ENCODE data around the gene LITAFD.
"Not testable (repeated sequence)": the region's sequence is repeated elsewhere in the genome, so short reads cannot be mapped to it uniquely, and the experiment has no call there.

LITAFD gene

DNA sequence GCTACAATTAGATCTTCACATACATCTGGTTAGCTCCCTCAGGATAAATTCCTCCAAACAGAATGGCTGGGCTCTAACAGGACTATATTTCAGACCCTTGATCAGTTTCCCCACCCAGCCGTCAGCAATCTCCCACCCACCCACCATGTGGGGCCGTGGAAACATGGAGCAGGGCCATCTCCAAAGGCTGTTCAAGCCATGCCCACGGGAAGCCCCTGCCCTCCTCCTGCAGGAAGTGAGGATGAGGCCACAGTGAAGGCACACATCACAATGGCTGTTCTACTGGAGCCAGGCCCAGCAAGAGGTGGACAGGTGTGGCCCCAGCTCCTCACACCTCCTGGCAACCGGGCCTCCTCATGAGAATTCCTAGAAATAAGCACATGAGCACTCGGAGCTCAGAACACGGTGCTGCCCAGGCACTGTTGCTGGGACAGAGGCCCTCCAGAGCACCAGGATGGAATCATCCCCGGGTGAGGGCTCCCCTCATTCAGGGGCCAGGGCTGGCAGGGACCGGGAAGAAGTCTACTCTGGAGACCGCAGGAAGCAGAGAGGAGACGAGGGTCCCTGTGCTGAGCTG is at the start of gene LITAFD:
LITAFD (plus strand) TSS at position 311 of the 577 bp plus-strand sequence. CDS start 2,005 bp downstream, outside the sequence.
- no peak for DNase-seq (ENCODE audit: low read depth)

DNA sequence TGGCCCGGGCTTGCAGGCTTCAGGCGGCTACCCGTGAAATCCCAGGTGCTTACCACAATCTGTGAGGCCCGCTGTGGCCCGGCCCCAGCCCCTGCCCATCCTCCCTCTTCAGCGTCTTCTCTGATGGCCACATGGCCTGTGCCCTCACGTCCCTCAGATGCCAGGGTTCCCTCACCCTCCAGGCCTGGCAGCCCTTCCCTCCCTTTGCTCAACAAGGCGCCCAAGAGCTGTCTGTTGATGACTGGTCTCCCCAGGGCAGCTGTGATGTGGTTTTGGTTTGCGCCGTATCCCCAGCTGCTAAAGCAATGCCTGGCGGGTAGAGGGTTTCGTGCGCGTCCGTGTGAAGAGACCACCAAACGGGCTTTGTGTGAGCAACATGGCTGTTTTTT is 49.4 kb upstream of the LITAFD start:
- DNase-seq (ENCODE audit: low read depth) = no peak

DNA sequence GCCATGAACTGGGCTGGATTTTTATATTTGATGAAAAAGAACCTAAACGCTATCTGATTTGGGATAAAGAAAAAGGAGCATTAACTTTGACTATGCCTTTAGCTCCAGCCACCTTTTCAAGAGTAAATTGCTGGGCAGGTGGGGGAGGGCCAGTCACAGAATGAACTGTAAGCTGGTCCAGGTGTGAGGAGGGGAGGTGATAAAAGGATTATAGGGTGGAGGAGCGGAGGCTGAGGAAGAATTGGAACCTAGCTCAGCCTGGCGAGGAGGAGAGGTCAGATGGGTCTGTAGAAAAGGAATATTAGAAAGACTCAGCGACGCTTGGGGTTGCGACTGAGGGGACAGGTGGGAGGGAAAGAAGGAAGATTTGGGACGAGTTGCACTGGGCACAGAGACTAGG is 45.4 kb upstream of the LITAFD start:
- DNase-seq (ENCODE audit: low read depth) = not testable (repeated sequence)

DNA sequence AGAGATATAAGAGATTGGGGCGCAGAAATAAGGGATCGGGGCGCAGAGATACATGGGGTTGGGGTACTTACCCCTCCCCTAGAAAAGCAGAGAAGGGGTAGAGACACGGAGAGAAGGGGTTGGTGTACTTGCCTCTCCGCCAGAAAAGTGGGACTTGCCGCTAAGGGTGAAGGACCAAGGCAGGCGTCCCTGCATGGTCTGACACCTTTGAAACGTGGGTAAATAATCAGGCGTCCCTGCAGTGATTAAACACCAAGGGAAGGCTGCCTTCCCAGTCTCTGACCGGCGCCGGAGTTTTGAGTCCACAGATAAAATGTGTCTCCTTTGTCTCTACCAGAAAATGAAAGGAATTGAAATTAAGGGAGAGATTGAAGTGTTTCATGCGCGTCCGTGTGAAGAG is 44.6 kb upstream of the LITAFD start:
- DNase-seq (ENCODE audit: low read depth) = not testable (repeated sequence)

DNA sequence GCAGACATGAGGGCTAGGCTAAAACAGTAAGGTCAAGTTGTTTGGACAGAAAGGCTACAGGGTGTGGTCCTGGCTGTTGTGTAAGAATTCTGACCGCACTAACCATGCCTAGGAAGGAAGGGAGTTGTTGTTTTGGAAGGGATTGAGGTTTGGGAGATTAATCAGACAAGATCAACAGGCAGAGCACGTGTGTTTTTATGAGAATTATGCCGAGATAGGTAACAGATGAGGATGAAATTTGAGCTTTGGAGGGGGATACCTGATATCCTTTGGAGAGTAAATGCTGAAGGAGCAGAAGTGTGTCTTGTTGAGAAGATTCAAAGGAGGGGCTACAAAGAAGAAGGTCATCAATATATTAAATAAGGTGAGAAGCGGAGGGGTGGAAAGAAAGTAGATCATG is 40.1 kb upstream of the LITAFD start:
- DNase-seq (ENCODE audit: low read depth) = not testable (repeated sequence)

DNA sequence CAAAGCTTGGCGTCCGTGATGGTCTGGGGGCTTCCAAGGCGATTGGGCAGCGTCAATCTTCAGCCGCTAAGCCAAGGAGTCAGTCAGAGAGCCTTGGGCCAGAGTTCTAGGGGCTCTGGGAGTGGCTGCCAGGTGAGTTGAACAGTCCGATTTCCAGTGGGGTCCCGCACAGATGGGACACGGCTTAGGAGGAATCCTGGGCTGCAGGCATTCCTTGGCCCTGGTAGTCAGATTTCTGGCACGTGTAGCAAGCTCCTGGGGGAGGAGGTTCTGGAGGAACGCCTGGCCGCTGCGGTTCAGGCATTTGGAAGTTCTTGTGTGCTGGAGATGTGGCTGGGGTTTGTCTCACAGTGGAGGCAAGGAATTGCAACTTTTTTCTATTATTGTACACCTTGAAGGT is 38.9 kb upstream of the LITAFD start:
- not testable (repeated sequence) for DNase-seq (ENCODE audit: low read depth)

DNA sequence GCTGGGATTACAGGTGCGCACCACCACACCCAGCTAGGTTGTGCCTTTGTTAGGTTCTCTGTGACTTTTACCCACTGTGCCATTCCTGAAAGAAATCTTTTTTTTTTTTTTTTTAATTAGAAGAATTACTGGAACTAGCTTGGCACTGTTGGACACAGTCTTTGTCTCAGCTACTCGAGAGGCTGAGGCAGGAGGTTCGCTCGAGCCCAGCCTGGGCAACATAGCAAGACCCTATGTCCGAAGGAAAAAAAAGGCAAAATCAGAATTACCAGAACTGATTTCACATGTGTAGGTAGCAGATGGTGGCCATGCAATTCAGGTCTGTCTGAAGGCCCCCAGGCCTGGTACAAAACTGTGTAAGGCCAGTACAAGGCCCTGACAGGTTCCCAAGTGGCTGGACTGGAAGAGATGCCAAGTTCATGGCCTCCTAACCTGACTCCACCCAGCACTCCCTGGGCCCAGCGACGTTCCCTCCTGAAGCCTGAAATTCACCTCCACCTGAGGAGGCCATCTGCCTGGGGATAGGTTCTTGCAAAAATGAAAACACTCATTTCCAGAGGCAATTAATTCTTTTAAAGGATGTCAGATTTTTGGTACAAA is 36.4 kb upstream of the LITAFD start:
- no peak for DNase-seq (ENCODE audit: low read depth)

DNA sequence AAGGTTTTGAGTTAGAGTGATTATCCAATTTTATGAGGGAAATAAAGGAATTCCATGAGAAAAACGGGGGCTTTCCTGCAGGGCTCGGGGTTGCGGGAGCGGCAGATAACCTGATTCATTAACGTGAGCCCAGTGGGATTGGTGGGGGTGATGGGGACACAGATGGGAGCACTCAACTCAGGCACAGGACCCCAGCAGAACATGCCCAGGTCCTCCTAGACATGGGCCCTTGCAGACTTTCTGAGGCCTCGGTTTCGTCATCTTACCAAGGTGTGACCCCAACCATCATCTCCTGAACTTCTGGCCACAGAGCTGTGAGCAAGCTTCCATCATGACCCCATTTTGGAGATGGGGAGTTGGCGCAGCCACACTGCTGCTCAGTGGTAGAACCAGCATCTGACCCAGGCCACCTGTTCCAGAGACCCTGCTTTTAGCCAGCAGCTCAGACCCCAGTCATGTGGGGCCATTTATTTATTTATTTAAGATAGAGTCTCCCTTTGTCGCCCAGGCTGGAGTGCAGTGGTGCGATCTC is 35.7 kb upstream of the LITAFD start:
- DNase-seq (ENCODE audit: low read depth) = no peak

DNA sequence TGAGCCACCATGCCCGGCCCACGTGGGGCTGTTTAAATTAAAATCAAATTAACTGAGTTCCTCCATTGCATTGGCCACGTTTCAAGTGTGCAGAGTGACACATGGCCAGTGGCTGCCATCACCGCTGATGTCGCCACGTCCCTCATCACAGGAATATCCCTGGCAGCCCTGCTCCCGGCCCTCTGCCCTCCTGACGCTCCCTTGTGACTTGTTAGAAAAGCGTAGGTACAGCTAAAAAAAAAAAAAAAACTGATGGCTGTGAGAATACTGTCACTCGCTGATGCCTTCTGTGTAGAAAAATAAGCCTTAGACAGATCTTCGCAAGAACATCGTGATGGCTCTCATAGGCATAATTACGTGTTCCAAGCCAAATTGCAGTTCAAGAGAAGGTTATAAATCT is 35.0 kb upstream of the LITAFD start:
- DNase-seq (ENCODE audit: low read depth) = no peak

DNA sequence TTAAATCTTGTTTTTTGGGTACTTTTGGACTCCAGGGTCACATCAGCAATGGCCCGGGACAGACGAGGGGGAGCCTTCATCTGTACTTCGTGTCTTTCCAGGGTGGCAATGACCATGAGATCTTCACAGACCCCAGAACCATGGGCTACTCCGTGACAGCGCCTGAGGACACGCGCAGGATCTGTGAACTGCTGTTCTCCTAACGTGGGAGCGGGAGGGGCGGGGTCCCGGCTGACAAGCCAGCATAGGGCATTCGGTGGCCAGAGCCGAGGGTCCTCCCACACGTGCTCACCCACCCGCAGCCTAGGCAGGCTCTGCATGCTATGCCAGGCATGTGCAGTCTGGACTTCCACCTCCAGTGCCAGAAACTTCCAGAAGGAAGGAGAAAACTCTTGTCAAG is 34.5 kb upstream of the LITAFD start:
- DNase-seq (ENCODE audit: low read depth) = no peak

DNA sequence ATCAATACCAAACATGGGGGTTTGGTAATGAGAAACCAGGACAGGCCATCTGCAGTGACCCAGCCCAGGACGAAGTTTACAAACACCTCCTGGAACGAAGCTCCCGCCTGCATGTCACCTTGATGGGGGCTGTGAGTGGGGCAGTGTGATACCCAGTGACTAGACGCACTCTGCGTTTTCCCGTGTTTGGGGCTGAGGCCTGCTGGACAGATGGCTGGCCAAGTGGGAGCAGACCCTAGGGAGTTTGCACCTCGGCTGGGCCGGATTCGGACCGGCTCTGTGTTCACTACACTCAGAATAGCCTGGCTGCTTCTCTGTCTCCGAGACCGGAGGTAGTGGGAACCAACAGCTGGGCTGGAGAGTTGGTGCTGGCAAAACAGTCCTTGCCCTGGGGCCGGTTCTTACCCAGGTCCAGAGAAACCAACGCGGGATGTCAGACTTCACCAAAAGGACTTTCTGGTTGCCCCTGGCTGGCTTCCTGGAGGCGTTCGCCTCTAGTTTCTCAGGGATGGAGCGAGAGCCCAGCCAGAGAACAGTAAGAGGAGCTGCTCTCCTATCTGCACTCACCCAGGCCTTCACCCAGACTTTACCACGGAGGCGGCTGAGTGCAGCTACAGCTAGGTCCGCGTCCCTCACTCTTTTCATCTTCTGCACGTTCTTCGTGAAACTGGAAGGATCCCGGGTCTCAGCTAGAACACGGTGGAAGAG is 33.8 kb upstream of the LITAFD start:
- no peak for DNase-seq (ENCODE audit: low read depth)

DNA sequence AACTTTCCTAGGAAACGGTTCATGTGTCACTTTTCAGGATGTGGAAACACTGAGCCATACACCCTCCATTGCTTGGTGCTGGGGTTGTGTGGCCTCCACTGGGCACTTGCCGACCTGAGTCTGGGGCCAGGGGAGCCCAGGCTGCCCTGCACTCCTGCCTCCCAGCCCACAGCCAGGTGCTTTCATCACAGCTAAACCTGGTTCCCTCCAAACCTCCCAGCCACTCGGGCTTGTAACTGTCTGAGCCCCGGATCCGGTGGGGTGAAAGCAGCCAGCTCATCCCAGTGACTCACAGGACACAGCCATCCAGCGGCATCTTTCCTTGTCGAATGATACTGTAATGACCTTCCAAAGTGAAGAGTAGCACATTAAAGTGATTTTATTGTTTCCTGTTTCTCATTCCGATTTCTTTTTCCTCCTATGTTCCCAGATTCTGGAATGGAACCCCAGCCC is 33.2 kb upstream of the LITAFD start:
- peak; percentile 90 for DNase-seq (ENCODE audit: low read depth)

DNA sequence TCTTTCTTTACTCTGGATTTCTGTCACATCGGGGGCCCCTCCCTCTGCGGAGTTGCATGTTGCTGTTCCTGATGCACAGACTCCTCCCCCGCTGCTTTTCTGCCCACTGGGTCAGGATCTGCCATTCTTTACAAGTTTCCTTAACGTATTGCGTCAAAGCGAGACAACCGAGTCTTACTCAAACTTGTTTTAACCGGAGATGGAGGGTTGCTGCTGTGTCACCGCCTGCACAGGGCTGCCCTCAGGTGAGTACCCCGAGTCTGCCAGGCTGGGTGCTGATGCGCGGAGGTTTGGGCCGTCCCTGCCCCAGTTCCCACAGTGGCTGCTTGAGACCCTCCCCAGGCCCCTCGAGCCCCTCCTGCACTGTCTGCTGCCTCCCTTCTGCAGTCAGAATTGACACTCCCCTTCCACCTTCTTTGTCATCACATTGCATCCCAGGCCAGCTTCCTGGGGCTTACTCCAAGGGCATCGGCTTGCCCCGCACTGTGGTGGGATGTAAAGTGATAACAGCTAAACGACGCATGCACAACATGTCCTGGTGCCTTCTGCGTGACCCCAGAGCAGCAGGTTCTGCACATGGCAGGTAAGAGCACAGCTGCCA is 32.6 kb upstream of the LITAFD start:
- peak; percentile 80 for DNase-seq (ENCODE audit: low read depth)

DNA sequence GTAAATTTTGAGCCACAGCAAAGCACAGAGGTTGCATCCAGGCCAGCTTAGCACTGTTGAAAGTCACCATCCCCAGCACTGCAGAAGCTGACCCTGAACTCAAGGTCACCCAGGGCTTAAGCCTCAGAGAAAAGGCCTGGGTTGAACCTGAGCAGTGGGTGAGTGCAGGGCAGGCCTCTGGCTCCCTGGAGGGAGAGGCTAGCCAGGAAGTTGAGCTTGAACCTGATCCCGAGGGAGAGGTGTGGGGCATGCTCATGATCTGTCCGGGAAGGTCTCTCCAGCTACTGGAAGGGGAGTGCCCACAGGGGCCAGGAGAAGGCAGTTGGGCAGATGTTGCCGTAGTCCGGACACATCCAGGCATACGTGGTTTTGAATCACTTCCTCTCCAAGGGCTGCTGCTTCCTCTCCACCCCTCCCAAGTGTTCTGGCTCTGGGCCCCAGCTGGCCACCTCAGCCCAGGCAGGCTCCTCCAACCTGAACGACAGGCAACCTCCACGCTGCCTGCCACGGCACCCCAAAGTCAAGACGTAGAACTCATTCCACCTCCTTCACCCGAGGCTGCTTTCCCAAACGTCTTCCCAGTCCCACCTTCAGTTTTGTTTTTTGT is 31.8 kb upstream of the LITAFD start:
- peak; percentile 94 for DNase-seq (ENCODE audit: low read depth)

DNA sequence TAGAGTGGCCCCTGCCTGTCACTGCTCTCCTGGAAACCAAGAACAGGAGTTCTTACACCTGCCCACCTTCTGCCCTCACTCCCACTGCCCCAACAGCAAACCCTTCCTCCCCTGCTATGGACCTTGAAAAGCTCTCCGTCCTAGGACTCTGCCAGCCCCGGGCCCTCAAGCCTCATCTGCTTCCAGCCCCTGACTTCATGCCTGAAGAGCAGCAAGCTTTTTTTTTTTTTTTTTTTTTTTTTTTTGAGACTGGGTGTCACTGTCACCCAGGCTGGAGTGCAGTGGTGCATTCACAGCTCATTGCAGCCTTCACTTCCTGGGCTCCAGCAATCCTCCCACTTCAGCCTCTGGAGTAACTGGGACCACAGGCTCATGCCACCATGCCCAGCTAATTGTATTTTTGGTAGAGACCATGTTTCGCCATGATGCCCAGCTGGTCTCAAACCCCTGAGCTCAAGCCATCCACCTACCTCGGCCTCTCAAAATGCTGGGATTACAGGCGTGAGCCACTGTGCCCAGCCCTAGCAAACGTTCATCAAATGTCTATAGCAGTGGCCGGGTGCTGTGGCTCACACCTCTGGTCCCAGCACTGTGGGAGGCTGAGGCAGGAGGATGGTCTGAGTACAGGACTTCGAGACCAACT is 30.3 kb upstream of the LITAFD start:
- no peak for DNase-seq (ENCODE audit: low read depth)

DNA sequence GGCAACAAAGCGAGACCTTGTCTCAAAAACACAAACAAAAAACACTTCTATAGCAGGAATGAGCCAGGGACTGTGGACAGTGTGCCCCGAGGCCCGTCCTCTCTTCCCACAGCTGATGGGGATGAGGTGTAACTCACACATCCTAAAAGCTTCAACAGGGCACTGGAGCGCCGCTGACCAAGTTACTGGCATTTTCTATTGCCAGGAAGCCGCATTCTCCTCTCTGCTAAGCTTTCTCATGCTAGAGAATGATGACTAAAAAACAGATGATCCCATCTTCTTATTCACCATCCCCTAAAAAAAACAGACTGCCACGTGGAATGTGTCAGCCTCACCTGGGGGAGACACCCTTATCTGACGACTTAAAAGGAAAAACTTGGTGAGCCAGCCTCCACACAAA is 29.6 kb upstream of the LITAFD start:
- peak; percentile 37 for DNase-seq (ENCODE audit: low read depth)

DNA sequence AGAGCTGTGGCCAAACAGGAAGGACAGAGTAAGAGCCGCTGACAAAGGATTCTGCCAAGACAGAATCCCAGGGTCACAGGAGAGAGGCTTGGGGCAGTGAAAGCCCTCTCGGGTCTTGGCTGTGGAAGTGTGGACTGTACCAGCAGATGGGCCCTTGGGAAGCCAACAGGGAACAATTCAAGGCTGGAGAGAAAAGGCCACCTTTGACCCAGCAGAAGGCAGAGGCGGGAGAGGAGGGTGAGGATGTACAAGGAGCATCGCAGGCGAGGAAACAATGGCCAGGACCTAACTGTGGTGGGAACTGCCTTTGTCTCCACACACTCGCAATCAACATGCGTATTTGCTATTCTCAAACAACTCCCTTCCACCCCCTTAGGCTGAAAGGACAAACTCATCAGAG is 29.0 kb upstream of the LITAFD start:
- DNase-seq (ENCODE audit: low read depth) = no peak

DNA sequence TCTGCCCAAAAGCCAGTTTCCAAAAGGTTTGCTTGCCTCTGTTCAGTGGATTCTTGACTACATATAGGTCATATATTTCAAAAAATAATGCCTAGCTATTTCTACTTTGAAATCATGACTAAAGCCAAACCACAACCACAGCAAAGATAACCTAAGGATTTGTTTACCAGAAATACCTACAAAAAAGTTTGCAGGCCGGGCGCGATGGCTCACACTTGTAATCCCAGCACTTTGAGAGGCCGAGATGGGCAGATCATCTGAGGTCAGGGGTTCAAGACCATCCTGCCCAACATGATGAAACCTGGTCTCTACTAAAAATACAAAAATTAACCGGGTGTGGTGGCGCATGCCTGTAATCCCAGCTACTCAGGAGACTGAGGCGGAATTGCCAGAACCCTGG is 28.5 kb upstream of the LITAFD start:
- no peak for DNase-seq (ENCODE audit: low read depth)

DNA sequence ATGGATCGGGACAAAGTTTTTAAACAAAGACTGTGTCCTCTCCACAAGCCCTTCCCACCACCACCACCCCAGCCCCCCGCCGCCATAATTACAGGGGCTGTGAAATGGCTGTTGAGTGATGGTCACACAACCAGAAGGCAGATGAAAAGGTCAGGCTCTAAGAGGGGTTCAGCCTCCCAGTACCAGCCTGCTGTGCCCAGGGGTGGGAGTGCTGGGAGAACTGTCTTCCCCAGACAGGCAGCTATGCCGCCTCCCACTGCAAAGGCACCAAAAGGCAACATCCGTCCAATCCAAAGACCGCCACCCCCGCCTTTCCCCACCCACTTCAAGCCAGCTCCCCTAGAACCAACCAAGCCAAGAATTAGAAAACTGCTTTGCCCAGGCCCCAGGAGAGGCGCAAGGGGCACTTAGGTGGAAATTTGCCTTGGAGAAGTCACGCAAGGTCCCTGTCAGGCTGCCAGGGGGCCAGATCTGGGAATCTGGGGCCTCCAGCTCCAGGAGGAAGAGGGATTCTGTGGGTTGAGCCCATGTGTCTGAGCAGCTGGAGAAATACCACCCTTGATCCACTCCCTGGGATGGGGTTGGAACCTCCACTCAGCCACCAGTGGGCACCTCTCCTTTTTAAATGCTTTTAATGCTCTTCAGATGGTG is 27.7 kb upstream of the LITAFD start:
- DNase-seq (ENCODE audit: low read depth) = no peak

DNA sequence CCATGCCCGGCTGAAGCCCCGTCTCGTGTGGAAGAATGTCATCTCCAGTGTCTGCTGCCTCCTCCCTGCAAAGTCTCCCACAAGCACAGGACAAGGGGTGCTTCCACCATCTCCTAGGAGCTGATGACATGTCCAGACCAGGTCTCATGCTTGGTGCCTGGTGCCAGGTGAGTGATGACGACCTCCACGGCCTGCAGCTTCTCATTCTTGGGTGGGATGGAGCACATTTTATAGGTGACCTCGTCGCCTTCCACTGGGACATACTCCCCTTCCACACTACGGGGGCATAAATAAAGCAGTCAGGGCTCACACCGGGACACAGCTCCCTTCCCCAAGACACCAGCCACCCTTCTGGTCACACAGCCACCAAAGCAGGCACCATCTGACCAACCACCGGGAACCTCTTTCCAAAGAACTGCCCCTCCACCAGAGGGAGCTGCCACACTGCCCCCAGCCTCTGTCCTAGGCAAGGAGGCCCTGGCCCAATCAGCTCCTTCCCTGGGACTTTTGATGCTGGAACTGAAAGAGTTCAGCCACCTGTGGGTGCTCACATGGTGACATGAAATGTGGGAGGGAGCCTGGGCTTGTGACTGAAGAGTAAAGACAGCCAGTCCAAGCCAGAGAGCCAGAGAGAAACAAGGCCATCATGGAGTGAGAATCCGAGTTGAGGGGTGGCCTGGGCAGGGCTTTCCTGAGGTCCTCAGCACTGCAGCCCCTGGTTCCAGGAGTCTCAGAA is 26.9 kb upstream of the LITAFD start:
- no peak for DNase-seq (ENCODE audit: low read depth)

DNA sequence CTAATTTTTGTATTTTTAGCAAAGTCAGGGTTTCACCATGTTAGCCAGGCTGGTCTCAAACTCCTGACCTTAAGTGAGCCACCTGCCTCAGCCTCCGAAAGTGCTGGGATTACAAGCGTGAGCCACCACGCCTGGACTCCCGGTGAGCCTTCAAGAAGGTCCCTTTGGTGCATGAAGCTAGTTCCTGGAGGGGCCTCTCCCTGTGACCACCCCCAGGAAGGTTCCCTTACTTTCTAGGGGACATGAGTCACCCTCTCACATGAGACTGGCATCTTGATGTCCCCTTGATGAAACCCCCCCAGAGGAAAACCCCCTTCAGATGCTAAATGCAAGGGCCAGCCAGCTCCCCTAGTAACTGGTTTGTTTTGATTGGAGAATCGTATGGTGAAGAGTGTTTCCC is 26.2 kb upstream of the LITAFD start:
- no peak for DNase-seq (ENCODE audit: low read depth)

All from ELR (cell line).